Measurements from ENCODE around the gene MLC1.

Gene MLC1

DNA sequence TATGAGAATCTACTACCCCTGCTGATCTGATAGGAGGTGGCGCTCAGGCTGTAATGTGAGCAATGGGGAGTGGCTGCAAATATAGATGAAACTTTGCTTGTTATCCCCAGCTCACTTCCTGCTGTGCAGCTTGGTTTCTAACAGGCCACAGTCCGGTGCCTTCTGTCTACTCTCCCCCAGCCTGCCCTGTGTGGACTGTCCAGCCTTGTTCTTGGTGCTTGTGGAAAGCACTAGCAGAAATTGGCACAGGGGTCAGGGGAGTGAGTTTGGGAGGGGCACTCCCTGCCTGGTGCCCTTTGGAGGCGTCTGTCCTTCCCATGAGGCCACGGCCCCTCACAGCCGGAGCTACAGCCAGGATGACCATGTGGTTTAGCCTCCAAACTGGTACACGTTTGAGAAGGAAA is 18.9 kb upstream of the MLC1 start:
- DNase-seq (ENCODE audit: low spot score): no peak
- Histone ChIP-seq H3K4me3 (no peak overlapping the region), H3K27ac (no peak overlapping the region)
- TF ChIP-seq, protein P1, sequence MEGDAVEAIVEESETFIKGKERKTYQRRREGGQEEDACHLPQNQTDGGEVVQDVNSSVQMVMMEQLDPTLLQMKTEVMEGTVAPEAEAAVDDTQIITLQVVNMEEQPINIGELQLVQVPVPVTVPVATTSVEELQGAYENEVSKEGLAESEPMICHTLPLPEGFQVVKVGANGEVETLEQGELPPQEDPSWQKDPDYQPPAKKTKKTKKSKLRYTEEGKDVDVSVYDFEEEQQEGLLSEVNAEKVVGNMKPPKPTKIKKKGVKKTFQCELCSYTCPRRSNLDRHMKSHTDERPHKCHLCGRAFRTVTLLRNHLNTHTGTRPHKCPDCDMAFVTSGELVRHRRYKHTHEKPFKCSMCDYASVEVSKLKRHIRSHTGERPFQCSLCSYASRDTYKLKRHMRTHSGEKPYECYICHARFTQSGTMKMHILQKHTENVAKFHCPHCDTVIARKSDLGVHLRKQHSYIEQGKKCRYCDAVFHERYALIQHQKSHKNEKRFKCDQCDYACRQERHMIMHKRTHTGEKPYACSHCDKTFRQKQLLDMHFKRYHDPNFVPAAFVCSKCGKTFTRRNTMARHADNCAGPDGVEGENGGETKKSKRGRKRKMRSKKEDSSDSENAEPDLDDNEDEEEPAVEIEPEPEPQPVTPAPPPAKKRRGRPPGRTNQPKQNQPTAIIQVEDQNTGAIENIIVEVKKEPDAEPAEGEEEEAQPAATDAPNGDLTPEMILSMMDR (IDR thresholded peaks at IDR 0.05): no peak

DNA sequence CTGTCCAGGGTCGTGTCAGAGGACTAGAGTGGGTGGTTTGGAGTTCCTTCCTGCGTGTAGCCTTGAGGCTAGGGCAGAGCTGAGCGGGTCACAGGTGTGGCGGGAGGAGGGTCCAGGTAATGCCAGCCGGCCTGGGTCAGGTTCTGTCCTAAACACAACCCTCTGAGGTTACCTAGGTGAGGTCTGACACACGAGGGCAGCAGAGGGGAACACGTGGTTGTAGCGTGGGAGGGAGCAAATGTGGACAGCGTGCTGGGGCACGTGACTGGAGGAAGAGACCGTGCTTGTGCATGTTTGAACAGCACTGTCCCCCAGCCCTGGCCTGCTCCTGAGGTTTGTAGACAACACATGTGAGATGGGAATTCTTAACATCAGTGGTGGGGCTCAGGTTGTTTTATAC is 17.7 kb upstream of the MLC1 start:
- Histone ChIP-seq H3K4me3 (no peak overlapping the region), H3K27ac (no peak overlapping the region)
- DNase-seq (ENCODE audit: low spot score): no peak
- TF ChIP-seq, protein P1 (IDR thresholded peaks at IDR 0.05): no peak

DNA sequence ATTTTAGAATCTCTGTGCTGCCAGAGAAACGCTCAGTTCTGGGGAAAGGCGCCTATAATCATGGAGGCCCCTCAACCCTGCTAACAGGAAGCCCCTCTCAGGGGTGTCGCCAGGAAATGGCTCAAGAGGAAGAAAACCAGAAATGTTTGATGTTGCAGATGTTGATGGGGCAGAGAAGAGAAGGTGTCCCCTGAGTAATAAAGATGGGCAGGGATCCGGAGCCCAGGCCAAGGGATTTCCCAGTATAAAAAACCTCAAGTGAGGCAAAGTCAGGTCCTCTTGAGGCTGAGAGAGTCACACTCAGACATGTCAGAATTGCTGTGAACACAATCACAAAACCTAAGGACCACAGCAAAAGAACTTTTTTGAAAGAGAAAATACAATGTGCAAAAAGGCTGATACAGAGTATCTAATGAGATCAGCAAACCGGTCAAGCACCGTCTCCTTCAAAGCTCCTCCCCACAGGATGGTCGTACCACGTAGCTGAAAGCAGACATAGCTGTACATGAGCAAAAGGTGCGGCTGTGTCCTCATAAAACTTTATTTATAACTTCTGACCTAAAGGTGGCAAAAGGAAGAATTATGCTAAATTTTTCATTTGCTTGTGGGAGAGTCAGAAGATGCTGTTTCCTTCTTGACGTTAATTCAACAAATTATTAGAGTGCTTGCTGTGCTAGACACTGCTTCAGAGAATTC is 16.8 kb upstream of the MLC1 start:
- TF ChIP-seq, protein P1 (IDR thresholded peaks at IDR 0.05): no peak
- no peak for DNase-seq (ENCODE audit: low spot score)
- Histone ChIP-seq H3K4me3 (no peak overlapping the region), H3K27ac (no peak overlapping the region)

DNA sequence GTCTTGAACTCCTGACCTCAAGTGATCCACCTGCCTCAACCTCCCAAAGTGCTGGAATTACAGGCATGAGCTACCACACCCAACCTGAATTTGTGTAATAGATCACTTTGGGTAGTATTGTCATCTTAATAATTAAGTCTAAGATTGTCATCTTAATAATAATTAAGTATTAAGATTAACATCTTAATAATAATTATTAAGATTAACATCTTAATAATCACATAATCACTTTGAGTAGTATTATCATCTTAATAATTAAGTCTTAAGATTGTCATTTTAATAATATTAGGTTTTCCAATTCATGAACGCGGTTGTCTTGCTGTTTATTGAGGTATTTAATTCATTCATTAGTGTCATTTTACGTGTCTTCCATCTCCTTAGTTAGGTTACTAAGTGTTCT is 12.8 kb upstream of the MLC1 start:
- TF ChIP-seq, protein P1 (IDR thresholded peaks at IDR 0.05): no peak
- DNase-seq (ENCODE audit: low spot score): no peak
- Histone ChIP-seq H3K27ac (no peak overlapping the region), H3K4me3 (no peak overlapping the region)

DNA sequence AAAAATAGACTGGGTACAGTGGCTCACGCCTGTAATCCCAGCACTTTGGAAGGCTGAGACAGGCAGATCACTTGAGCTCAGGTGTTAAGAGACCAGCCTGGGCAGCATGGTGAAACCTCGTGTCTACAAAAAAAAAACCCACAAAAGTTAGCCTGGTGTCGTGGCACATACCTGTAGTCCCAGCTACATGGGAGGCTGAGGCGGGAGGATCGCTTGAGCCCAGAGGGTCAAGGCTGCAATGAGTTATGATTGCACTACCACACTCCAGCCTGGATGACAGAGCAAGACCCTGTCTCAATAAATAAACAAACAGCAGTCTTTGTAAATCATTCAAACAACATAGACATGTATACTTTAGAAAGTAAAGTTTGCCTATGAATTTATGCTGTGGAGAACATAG is 7.1 kb upstream of the MLC1 start:
- Histone ChIP-seq H3K4me3 (no peak overlapping the region), H3K27ac (no peak overlapping the region)
- no peak for DNase-seq (ENCODE audit: low spot score)
- TF ChIP-seq, protein P1 (IDR thresholded peaks at IDR 0.05): no peak

DNA sequence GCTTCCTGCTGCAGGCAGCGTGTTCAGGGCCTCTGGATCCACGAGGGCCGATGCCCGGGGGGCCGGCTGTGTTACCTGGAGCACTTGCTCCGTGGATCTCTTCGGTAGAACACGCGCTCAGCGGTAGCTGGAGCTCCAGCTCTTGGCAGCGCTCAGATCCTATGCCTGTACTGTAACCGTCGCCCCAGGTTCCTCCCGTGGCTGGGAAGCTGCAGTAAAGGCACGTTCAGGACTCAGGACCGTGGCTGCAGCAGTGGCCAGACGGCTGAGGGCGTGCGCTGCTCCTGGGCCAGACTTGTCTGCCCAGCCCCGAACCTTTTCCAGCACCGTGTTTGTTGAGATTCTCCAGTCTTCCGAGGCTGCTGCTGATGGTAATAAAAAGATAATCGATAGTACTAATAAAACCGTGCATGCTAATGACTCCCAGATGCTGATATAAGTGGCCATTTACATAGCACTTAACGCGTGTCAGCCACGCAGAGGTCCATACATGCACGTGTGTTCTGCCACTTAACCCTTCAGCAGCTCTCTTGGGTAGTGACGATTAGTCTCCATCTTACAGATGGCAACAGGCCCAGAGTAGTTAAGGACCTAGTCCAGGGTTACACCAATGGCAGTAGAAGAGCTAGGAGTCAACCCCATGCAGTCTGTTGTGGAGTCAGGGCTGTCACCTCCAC is 6.0 kb upstream of the MLC1 start:
- DNase-seq (ENCODE audit: low spot score): no peak
- TF ChIP-seq, protein P1 (IDR thresholded peaks at IDR 0.05): no peak
- Histone ChIP-seq H3K27ac (no peak overlapping the region), H3K4me3 (no peak overlapping the region)

DNA sequence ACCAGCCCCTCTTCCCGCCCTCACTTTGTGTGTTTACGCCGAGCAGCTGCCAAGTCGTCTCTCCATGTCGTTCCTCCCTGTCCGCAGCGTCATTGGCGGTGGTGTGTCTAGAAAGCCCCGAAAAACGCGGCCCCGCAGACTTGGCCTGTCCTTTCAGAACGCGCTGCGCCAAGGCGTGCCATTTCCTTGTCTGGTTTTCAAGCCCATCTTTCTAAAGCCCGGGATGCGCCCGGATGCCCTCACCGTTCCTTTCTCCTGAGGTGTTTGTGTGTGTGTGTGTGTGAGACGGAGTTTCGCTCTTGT is 5.1 kb upstream of the MLC1 start:
- no peak for DNase-seq (ENCODE audit: low spot score)
- peak overlapping the region; percentile 14 for H3K4me3 ChIP-seq
- TF ChIP-seq, protein P1 (IDR thresholded peaks at IDR 0.05): no peak
- H3K27ac ChIP-seq: no peak overlapping the region

Data from coronary artery (tissue), 2 donors.